Stomach smooth muscle (tissue), 2 donors: ENCODE results near the gene DLG4.

Experiments
- H3K27ac ChIP-seq: one replicate; pipeline ENCODE4 v1.7.0; 2013; ENCODE audit warnings: mild to moderate bottlenecking, low read length, inconsistent platforms
- H3K27me3 ChIP-seq, 2 donors: one replicate each; pipeline ENCODE4 v1.7.0; 2013; ENCODE audit warnings: low read length in 2 of 2; ENCODE audit not compliant: insufficient read depth in 2 of 2, control insufficient read depth in 1 of 2
- H3K36me3 ChIP-seq, 2 donors: one replicate each; pipeline ENCODE4 v1.7.0; 2013; ENCODE audit warnings: low read length in 2 of 2; ENCODE audit not compliant: control insufficient read depth in 2 of 2, insufficient read depth in 2 of 2
- H3K4me1 ChIP-seq: one replicate; pipeline ENCODE4 v1.7.0; 2013; ENCODE audit warnings: low read length; ENCODE audit not compliant: control insufficient read depth, insufficient read depth
- H3K4me3 ChIP-seq, 2 donors: one replicate each; pipeline ENCODE4 v1.7.0; 2013; ENCODE audit warnings: low read length in 2 of 2
- H3K9ac ChIP-seq, 2 donors: one replicate each; pipeline ENCODE4 v1.7.0; 2013; ENCODE audit warnings: low read length in 2 of 2, mild to moderate bottlenecking in 1 of 2
- H3K9me3 ChIP-seq, 2 donors: one replicate each; pipeline ENCODE4 v1.7.0; 2013; ENCODE audit warnings: low read length in 2 of 2; ENCODE audit not compliant: control insufficient read depth in 2 of 2
- donor health status: healthy.
- donor health status: Pancreatic carcinoma.

DLG4 gene

DNA sequence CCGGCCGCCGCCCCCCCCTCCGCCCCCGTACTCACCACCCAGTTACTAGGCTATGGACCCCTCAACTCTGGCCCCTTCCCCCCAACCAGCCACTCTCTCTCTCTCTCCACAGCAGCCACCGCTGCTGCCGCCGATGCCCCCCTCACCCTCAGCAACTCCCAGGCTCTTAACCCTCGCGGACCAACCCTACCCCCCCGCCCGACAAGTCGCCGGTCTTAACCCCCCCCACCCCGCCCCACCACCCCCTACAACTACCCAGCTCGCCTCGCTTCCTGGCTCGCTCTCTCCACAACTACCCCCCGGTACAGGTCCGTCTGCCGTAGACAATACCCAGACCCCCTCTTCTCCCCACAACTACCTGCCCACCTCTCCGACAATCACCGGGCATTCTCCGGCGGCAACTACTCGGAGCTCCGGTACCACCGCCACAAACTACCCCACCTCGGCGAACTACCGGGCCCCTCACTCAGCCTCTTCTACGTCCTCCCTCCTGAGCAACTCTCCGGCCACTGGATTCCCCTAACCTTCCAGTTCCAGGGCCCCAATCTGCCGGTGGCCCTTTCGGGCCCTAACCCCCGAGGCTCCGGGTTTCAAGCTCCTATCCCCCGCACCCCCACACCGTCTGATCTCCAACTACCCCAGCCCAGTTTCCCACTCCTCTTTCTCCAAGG lies 18.9 kb upstream of the DLG4 start:
- H3K27ac ChIP-seq = peak overlapping the region; percentile 88
- H3K9ac ChIP-seq = peak overlapping the region; percentile 87 to 92
- no peaks in the 10 kb centered on the region for H3K27me3 ChIP-seq
- H3K4me3 ChIP-seq = peak overlapping the region; percentile 92 to 96
- H3K4me1 ChIP-seq = peaks cover 53% of the 10 kb centered on the region
- no peaks in the 10 kb centered on the region for H3K9me3 ChIP-seq
- H3K36me3 ChIP-seq = peaks cover 19 to 20% of the 10 kb centered on the region in 2 donors

GRCh38 chr17:7237761-7238419 lies 18.3 kb upstream of the DLG4 start:
- H3K4me3 ChIP-seq = peak overlapping the region; percentile 54 to 96
- peak overlapping the region; percentile 73 for H3K27ac ChIP-seq
- no peaks in the 10 kb centered on the region for H3K27me3 ChIP-seq
- H3K36me3 ChIP-seq = peaks cover 19 to 20% of the 10 kb centered on the region in 2 donors
- H3K4me1 ChIP-seq = peaks cover 54% of the 10 kb centered on the region
- peak overlapping the region in 1 of 2 donors; percentile 62 for H3K9ac ChIP-seq
- no peaks in the 10 kb centered on the region for H3K9me3 ChIP-seq

- peaks cover 19 to 20% of the 10 kb centered on the region in 2 donors for H3K36me3 ChIP-seq
- peaks cover 54% of the 10 kb centered on the region for H3K4me1 ChIP-seq
- peak overlapping the region; percentile 54 to 96 for H3K4me3 ChIP-seq
- peak overlapping the region; percentile 51 to 62 for H3K9ac ChIP-seq
- H3K27me3 ChIP-seq = no peaks in the 10 kb centered on the region
- H3K27ac ChIP-seq = peak overlapping the region; percentile 73
- no peaks in the 10 kb centered on the region for H3K9me3 ChIP-seq
These were observed 17.7 kb upstream of the DLG4 start for GRCh38 chr17:7237266-7237760.

DNA sequence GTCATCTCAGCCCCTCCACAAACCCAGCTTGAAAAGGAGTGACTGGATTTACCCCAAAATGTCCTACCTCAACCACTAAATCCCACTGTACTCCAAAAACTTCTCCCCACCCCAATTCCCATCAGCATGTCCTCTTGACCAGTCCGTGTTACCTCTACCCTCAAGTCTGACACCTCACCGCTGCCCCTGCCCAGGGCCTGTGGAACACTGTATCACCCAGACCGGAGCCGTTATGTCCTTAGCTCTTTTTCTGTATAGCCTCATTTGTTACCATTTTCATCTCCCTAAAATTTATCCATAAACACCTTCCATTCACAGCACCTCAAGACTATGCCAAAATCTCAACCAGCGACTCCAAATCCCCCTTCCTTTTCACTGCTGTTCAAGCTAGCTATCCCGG lies 17.2 kb upstream of the DLG4 start:
- Histone ChIP-seq H3K4me1 (peaks cover 57% of the 10 kb centered on the region), H3K9ac (peak overlapping the region; percentile 13 to 62), H3K4me3 (peak overlapping the region; percentile 54 to 96), H3K27ac (peak overlapping the region; percentile 73), H3K27me3 (no peaks in the 10 kb centered on the region), H3K9me3 (no peaks in the 10 kb centered on the region), H3K36me3 (peaks cover 19 to 20% of the 10 kb centered on the region in 2 donors)

GRCh38 chr17:7235693-7236665 lies 16.3 kb upstream of the DLG4 start:
- Histone ChIP-seq H3K9ac (no peak overlapping the region), H3K27ac (no peak overlapping the region), H3K9me3 (no peaks in the 10 kb centered on the region), H3K4me1 (peaks cover 54% of the 10 kb centered on the region), H3K27me3 (no peaks in the 10 kb centered on the region), H3K4me3 (no peak overlapping the region), H3K36me3 (peaks cover 18 to 20% of the 10 kb centered on the region in 2 donors)

- H3K4me1 ChIP-seq = peaks cover 41% of the 10 kb centered on the region
- peak within 1 kb of the TSS; percentile 84 to 91 for H3K9ac ChIP-seq
- H3K4me3 ChIP-seq = peak within 1 kb of the TSS; percentile 87 to 92
- H3K27ac ChIP-seq = peak within 1 kb of the TSS; percentile 81
- H3K9me3 ChIP-seq = no peaks in the 10 kb centered on the region
- H3K36me3 ChIP-seq = peaks cover 18 to 22% of the 10 kb centered on the region in 2 donors
- H3K27me3 ChIP-seq = no peaks in the 10 kb centered on the region
These were observed 14.7 kb upstream of the DLG4 start, which contains the start of gene DVL2 for GRCh38 chr17:7234083-7234951. TSS of gene DVL2 (minus strand) at chr17:7234517. CDS start at chr17:7234262, 255 bp downstream.

GRCh38 chr17:7233701-7234082 lies 14.1 kb upstream of the DLG4 start:
- Histone ChIP-seq H3K27ac (peak overlapping the region; percentile 81), H3K9me3 (no peaks in the 10 kb centered on the region), H3K4me3 (peak overlapping the region; percentile 87 to 92), H3K4me1 (peaks cover 41% of the 10 kb centered on the region), H3K9ac (peak overlapping the region; percentile 84 to 91), H3K36me3 (peaks cover 24 to 26% of the 10 kb centered on the region in 2 donors), H3K27me3 (no peaks in the 10 kb centered on the region)

GRCh38 chr17:7232114-7232513 lies 12.5 kb upstream of the DLG4 start:
- H3K9ac ChIP-seq = no peak overlapping the region
- peaks cover 37 to 38% of the 10 kb centered on the region in 2 donors for H3K36me3 ChIP-seq
- no peaks in the 10 kb centered on the region for H3K9me3 ChIP-seq
- H3K4me3 ChIP-seq = no peak overlapping the region
- peaks cover 36% of the 10 kb centered on the region for H3K4me1 ChIP-seq
- H3K27me3 ChIP-seq = no peaks in the 10 kb centered on the region
- no peak overlapping the region for H3K27ac ChIP-seq

DNA sequence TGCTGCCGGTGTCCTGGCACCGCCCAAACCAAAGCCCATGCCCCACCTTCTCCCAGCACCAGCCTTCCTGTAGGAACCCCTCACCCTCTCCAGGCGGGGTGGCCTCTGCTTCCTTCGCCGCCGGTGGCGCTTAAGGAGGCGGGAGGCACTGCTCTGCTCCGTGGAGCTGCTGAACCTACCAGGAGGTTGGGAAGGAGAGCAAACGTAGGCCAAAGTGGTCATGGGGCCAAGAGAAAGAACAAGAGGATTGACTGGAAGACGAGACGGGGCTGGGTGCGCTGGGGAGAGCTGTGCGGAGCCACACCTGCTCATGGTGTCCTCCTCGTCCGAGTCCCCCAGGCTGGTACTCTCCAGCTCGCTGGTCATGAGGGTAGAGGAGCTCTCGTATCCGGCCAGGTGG lies 9.9 kb upstream of the DLG4 start:
- Histone ChIP-seq H3K4me3 (no peak overlapping the region), H3K27ac (no peak overlapping the region), H3K36me3 (peaks cover 38 to 46% of the 10 kb centered on the region in 2 donors), H3K4me1 (peaks cover 19% of the 10 kb centered on the region), H3K27me3 (no peaks in the 10 kb centered on the region), H3K9me3 (no peaks in the 10 kb centered on the region), H3K9ac (no peak overlapping the region)
